Inferior parietal cortex (tissue), 1 donor: Measurements from ENCODE around the gene DENR.
"Not testable (repeated sequence)": the region's sequence is repeated elsewhere in the genome, so short reads cannot be mapped to it uniquely, and the experiment has no call there.

Experiments used
- DNase-seq: peaks from one replicate; pipeline ENCODE4 v3.0.0-alpha.2; 2016; ENCODE audit errors: extremely low spot score

Gene DENR, protein sequence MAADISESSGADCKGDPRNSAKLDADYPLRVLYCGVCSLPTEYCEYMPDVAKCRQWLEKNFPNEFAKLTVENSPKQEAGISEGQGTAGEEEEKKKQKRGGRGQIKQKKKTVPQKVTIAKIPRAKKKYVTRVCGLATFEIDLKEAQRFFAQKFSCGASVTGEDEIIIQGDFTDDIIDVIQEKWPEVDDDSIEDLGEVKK

DNA sequence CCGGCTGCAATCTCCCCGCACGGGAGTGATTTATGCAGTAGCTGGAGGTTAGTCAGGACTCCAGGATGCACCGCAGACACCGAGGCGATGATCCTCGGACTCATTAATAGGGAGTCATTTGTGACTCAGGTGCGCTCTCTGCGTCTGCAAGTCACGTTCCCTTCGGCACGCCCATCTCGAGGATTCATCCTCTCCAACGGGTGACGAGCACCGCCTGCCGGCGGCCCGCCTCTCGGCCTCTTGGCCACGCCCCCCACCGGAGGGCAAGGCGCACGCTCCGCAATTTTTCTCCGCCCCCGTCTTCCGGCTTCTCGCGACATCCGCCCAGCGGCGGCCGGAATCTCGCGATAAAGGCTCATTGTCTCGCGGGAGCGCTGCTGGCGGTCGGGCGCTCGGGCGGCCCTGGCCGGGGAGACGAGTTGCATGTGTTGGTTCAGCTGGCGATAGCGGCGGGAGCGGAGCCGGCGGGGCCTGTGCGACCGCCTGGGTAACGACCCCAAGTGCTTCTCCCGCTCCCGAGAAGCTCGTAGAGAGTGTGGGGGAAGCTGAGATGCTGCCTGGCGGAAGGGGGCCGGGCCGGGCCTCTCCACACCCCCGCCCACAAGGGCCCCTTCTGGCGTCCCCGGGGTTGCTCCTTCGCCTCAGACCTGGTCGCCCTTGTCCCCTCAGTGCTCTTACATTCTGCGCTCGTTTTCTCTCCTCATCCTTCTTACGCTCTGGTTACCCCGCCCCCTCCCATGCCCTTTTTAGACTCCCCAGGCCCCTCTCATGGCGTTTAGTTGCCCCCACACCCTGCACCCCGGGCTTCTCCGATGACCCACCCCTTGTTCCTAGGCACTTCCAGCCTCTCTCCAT is at the start of gene DENR:
DENR (plus strand) TSS at position 361 of the 855 bp plus-strand sequence. CDS start 878 bp downstream, outside the sequence.
- DNase-seq = peak; percentile 98

DNA sequence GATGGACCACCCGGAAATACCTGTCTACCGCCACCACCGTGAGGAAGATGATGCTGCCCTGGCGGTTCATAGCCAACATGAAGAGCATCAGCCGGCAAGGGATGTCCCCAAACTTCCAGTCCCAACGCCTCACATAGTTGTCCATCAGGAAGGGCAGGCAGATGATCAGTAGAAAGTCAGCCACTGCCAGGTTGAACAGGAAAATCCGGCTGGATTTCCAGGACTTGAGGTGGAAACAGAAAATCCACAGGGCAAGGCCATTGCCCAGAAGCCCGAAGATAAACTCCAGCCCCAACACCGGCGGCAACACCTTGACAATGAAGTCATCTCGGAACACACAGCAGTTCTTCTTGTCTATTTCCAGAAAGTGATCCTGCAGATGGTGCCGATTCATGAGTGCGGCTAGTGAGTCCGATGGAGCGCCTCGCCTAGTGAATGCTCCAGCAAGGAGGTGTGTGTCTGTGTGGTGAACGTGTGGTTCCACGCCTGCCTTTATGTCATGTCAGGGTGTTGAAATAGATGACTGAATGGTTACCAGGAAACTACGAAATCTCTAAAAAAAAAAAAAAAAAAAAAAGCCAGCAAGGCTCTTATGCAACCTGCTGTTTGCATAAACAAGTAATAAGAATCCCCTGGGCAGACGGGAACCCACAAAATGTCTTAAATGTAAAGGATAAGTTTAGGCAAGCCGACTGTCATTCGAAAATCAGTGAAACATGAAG is 49.6 kb upstream of the DENR start, which contains the start of gene HCAR2:
HCAR2 (minus strand) TSS at position 468 of the 722 bp plus-strand sequence; CDS start at position 394, 74 bp downstream.
- not testable (repeated sequence) for DNase-seq

DNA sequence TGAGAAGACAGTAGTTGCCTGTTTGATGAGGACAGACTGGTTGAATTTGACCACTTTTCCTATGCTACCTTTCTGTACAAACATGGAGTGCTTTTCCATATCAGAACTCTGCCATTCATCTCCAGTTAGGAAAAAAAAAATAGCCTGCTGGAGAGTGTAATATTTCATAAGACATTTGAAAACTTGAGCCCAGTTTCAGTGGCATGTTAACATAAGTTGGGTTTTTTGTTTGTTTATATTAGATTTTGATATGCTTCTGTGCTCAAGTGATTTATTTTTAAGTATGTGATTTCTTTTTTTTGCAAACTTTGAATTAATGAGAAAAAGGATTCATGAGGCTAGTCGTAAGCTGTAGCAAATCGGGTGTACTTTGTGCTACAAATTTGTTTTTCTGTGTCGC is 48.8 kb upstream of the DENR start:
- DNase-seq = not testable (repeated sequence)

DNA sequence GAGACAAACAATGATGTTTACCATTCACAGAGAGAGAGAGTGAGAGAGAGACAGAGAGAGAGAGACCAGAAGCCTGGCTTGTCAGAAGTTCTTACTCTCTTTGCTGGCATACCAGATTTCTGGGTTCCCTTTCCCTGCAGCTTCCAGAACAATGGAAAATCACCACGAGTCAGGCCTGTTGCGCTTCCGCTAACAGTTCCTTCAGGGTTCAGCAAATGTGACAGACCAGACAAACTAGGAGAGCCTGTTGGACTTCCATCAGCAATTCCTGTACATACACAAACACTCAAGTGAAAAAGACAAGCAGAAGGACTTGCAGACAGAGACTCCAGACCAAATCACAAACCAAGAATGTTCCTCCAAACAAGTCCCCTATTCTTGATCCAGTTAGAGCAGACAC is 43.3 kb upstream of the DENR start:
- DNase-seq = not testable (repeated sequence)

DNA sequence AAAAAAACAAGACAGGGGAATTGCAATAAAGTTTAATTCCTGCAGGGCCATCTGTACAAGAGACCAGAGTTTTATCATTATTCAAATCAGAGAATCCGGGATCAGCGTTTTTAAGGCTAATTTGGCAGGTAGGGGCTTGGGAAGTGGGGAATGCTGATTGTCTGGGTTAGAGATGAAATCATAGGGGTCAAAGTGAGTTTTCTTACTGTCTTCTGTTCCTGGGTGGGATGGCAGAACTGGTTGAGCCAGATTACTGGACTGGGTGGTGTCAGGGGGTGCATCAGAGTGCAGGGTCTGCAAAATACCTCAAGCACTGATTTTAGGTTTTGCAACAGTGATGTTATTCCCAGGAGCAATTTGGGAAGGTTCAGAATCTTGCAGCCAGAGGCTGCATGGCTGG is 42.3 kb upstream of the DENR start:
- not testable (repeated sequence) for DNase-seq

DNA sequence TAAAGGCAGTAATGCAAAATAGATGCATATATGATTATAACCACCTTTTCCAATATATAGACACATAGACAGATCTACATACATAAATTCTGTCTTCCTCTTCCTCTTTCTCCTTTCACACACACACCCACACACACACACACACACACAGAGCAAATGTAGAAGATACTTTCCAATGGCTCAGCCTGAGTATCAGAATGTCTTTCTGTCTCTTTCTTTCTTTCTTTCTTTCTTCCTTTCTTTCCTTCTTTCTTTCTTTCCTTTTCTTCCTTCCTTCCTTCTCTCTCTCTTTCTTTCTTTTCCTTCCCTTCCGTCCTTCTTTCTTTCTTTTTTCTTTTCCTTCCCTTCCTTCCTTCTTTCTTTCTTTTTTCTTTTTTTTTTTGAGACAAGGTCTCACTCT is 41.4 kb upstream of the DENR start:
- not testable (repeated sequence) for DNase-seq

DNA sequence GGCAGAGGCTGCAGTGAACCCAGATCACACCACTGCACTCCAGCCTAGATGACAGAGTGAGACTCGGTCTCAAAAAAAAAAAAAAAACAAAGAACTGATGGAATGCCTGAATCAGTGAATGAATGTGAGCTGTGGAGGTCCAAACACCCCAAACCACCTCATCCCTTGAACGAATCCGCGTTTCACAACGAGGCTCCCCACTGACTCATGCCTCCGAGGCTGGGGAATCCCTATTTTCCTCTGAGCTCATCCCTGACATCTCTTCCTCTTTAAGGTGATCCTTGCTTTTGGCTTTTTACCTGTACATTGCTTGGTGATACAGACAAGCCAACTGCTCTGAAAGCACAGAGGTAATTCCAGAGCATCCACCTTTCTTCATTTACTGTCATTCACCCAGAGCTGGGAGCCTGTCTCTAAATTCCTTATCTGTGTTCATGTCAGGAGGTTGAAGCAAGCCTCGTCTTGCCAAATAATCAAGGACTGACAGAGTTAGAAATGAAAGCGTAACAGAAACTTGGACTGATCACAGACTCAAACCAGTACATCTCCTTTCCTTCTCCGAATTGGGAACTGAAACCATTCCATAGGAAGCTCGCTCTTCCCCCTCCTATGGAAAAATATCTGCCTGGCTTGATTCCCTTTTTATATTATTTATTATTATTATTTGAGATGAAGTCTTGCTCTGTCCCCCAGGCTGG is 39.0 kb upstream of the DENR start:
- not testable (repeated sequence) for DNase-seq

DNA sequence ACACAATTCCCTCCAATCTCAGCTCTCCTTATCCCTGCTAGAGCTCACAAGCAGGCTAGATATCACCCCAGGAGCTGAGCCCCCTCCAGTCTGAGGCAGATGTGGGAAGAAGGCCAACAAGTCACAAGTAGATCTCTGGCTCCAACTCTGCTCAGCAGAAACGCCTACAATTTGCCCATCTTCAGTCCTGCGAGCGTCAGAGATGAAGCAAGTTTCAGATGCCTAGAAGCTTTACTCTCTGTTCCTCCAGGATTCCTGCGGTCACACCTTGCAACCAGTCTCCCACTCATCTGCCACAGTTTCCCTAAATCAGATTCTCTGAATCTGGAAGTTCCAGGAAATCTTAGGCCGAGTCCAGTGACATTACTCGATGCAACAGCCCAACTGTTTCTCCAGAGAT is 37.4 kb upstream of the DENR start:
- DNase-seq = not testable (repeated sequence)

DNA sequence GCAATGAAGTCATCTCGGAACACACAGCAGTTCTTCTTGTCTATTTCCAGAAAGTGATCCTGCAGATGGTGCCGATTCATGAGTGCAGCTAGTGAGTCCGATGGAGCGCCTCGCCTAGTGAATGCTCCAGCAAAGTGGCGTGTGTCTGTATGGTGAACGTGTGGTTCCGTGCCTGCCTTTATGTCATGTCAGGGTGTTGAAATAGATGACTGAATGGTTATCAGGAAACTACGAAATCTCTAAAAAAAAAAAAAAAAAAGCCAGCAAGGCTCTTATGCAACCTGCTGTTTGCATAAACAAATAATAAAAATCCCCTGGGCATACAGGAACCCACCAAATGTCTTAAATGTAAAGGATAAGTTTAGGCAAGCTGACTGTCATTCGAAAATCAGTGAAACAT is 36.0 kb upstream of the DENR start, which contains the start of gene HCAR3:
HCAR3 (minus strand) TSS at position 154 of the 400 bp plus-strand sequence; CDS start at position 80, 74 bp downstream.
- DNase-seq = not testable (repeated sequence)

DNA sequence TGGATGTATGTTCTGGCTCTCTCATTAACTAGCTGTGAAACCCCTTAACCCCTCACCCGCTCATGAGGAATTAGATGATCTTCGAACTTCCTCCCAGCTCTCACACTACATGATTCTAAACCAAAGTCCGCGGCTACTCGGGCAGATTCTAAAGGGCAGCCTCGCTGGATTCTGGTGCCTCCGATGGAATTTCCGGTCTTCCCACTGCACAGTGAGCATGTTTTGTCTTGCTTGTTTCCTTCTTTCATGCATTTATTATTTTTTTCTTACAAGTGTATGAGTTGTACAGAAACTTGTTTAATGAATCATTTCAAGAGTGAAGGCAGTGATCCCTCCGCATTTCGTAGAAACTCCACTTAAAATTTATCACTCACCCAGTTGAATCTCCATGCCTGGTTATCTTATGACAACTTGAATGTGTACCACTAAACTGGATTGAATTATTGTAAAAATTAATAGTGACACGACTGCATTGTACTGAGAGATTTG is 31.5 kb upstream of the DENR start:
- DNase-seq = no peak

DNA sequence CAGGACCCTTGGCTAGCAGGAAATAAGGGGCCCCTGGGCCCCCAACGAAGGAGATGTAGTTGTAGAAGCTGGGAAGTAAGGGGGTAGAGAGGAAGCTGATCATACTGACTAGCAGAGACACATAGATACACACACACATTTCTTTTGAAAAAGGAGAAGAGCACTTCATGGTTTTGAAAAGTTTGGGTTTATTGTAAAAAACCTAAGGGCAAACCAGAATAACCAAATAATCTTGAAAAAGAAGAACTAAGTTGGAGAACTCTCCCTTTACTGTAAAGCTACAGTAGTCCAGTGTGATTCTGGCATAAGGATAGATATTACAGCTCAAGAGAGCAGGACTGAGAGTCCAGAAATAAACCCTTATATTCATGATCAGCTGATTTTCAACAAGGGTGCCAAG is 30.2 kb upstream of the DENR start:
- no peak for DNase-seq

DNA sequence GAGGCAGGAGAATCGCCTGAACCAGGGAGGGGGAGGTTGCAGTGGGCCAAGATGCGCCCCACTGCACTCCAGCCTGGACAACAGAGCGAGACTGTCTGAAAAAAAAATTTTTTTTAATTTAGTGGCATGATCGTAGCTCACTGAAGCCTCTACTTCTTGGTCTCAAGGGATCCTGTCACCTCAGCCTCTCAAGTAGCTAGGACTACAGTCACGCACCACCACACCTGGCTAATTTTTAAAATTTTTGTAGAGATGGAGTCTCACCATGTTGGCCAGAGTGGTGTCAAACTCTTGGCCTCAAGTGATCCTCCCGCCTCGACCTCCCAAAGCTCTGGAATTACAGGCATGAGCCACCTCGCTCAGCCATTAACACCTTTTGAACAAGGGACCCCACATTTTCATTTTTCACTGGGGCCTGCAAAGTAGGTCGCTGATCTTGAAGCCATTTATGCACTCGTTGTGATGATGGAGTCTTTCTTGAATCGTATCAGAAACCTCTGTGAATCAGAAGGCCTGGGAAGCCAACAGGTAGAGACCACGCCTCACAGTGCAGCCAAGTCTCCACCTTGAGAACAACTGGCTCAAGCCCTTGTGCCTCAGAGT is 27.9 kb upstream of the DENR start:
- no peak for DNase-seq

DNA sequence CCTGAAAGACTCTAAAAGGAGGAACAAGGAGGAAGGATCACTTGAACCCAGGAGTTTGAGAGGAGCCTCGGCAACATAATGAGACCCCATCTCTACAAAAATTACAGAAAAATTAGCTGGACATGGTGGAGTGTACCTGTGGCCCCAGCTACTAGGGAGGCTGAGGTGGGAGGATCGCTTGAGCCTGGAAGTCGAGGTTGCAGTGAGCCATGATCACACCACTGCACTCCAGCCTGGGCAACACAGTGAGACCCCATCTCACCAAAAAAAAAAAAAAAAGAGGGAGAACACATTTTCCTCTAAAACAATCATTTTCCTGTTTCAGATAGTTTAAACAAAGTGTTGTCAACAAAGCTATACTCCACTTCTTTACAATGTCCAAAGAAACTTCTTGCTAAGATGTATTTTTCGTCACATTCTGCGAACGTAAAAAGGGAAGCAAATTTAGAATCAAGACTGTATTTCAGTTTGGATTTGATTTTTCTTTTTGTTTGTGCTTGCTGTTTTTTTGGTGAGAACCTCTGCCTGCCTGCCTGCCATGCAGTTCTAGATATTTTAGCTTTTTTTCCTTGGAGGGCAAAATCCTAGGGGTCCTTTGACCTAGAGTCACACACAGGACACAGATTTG is 27.1 kb upstream of the DENR start:
- no peak for DNase-seq

DNA sequence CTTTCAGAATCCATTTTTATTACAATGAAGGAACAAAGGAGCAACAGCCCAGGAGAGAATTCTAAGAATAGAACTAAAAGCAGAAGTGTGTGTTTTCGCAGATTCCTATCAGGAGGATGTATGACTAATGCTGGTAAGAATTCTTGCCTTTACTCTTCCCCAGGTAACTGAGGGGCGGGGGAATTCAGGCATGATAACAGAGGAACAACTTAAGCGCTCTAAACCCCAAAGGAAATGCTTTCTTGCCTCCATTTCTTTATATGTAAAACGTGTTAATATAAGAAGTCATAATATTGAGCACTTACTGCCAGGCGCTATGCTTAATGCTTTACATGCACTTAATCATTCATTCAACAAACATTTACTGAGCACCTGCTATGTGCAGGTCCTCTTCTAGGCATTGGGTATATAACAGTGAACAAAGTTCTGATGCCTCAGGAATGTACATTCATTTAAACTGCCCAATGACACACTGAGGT is 26.5 kb upstream of the DENR start:
- DNase-seq = no peak

DNA sequence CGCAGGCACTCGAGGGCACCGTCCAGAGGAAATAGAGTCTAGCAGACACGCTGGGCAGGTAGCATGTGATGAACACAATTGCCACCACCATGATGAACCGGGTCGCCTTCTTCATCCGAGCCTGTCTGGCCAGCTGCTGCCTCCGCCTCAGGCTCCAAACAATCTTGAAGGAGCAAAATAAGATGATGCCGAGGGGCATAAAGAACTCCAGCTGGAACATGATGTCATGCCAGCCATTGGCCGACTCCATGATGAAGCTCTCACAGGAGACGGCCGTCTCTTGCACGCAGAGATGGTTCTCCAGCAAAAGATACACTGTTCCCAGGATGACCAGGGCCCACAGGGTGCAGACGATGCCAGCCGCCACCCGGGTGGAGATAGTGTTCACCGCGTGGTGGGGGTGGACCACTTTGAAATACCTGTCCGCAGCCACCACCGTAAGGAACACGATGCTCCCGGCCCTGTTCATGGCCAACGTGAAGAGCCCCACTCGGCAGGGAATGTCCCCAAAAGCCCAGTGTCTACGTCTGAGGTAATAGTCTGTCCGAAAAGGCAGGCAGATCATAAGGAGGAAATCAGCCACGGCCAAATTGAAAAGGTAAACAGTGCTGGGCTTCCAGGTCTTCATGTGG is 22.9 kb upstream of the DENR start:
- DNase-seq = no peak

DNA sequence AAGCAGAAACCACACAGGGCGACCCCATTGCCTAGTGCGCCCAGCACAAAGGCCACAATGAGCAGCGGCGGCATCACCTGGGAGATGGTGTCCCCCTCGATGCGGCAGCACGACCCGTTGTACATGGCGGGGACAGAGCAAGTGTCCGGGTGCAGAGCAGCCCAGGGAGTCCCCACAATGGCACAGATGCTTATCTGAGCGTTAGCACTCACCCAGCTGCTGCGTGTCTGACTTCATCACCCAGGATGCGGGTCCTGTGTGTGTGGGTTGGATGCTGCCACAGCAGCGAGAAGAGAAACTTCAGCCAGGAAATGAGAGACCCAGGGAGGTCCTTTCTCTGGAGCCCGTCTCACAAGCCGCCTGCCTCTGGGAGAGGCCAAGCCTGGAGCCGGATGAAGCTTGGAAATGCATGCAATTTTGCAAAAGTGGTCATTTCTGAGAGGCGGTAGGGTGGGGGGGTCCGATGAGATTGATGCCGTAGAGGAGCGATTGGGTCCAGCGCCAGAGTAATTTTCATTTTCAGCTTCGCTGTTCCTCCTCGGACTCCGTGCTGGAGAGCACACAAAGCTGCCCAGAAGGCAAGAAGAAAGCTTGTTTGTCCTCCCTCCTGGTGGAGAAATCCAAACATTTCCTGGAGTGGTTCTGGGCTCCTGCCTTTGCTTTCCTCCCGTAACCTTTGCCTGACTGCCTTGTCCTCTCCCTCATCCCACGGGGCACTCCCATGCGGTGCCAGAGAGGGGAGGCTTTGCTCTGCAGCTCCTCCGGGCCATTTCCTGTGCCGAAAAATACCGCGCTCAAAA is 22.2 kb upstream of the DENR start, which contains the start of gene HCAR1:
HCAR1 (minus strand) TSS at position 630 of the 800 bp plus-strand sequence; CDS start at position 125, 505 bp downstream.
- DNase-seq = no peak

DNA sequence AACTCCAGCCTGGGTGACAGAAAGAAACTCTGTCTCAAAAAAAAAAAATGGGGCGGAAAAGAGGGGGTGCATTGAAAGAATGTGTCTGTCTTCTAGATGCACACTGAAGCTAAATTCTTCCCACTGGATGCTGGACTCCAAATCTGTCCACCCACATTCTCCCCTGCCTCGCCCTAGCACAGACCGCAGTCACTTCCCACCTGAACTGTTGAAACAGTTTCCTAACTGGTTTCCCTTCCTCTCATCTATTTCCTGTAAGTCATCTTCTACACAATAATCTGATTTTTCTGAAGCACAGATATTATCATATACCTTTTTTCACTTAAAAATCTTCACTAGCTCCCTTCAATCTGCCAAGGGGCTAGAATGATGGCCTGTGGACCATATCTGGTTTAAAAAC is 20.5 kb upstream of the DENR start:
- no peak for DNase-seq

DNA sequence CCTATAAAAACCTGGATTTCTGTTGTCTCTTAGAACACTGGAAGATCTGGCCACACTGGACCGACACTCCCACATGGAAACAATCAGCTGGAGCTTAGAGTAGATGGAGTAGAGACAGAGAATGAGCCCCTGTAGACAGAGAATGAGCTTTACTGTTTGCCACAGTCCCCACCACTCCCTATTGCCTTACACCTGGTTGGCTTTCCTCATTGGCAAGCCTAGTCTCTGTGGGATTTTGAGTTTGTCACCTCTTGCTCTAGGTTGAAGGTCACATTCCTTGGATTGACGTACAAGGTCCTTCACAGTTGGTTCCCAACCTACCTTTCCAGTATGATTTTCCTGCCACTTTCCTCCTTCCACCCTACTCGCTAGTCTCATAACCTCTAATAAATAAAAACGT is 20.0 kb upstream of the DENR start:
- no peak for DNase-seq

DNA sequence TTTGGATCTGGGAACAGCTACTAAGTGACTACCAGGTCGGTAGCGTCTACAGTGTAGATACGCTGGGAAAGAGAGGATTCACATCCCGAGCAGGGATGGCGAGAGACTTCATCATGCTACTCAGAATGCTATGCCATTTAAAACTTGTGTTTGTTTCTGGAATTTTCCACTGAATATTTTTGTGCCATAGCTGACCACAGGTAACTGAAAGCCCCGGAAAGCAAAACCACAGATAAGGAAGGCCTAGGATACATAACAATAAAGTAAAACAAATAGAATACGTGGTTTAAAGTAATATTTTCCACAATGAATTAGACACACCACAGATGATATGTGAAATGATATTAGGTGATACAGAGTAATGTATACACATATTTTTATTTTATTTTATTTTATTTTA is 14.1 kb upstream of the DENR start:
- DNase-seq = no peak
